Keratinocyte (primary cell): Measurements from ENCODE around the gene FRMD1.

Experiments
- EZH2 ChIP-seq: IDR thresholded peaks from one replicate; pipeline ENCODE4 v1.6.1; 2012; ENCODE audit warnings: inconsistent platforms, mild to moderate bottlenecking, low read length, moderate library complexity
- TF ChIP-seq, protein P1 (sequence below), 3 experiments: IDR thresholded peaks in 1 of 3; conservative IDR thresholded peaks in 1 of 3; optimal IDR thresholded peaks in 1 of 3; 2 replicates in 2 of 3; 3 replicates in 1 of 3; pipeline versions ENCODE3 to v1.5.1; 2011; ENCODE audit warnings: low read length in 3 of 3, mild to moderate bottlenecking in 3 of 3, moderate library complexity in 2 of 3, control low read depth in 1 of 3, inconsistent platforms in 1 of 3; ENCODE audit not compliant: insufficient read depth in 2 of 3; ENCODE audit errors: extremely low read depth in 1 of 3

DNA sequence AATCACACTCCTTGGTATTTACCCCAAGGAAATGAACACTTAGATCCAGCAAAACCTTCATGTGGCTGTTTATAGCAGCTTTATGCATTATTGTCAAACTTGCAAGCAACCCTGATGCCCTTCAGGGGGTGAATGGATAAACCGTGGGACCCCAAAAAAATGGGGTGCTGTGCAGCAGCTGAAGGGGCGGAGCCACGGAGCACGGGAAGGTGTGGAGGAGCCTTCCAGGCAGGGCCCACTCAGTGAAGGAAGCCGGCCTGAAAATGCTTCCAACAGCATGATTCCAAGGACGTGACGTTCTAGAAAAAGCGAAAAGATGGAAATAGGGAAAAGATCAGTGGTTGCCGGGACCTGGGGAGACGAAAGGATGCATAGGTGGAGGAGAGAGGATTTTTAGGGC lies 25.6 kb upstream of the FRMD1 start:
- TF ChIP-seq, protein P1, sequence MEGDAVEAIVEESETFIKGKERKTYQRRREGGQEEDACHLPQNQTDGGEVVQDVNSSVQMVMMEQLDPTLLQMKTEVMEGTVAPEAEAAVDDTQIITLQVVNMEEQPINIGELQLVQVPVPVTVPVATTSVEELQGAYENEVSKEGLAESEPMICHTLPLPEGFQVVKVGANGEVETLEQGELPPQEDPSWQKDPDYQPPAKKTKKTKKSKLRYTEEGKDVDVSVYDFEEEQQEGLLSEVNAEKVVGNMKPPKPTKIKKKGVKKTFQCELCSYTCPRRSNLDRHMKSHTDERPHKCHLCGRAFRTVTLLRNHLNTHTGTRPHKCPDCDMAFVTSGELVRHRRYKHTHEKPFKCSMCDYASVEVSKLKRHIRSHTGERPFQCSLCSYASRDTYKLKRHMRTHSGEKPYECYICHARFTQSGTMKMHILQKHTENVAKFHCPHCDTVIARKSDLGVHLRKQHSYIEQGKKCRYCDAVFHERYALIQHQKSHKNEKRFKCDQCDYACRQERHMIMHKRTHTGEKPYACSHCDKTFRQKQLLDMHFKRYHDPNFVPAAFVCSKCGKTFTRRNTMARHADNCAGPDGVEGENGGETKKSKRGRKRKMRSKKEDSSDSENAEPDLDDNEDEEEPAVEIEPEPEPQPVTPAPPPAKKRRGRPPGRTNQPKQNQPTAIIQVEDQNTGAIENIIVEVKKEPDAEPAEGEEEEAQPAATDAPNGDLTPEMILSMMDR (optimal IDR thresholded peaks at IDR 0.05 in 1 of 3, IDR thresholded peaks at IDR 0.05 in 1 of 3, conservative IDR thresholded peaks at IDR 0.05 in 1 of 3; ENCODE audit: extremely low read depth in 1 of 3, insufficient read depth in 2 of 3, low read length in 3 of 3) = no peak
- TF ChIP-seq EZH2 = no peak
